ENCODE results near the gene MYBBP1A. TPM values are rescaled to one million over a fixed set of nuclear protein-coding genes. Genes with fewer than 3 reads are reported as not detected.

The MYBBP1A gene
- total and polyA plus RNA-seq, 2 donors (not counting 1 experiment from before 2014, with no cell fraction given), result 72.4 to 74.4 TPM

- ATAC-seq (ENCODE audit: low read depth), result no peak
- H3K9ac ChIP-seq (ENCODE audit: low read length), result no peak overlapping the region
- H3K27me3 Mint-ChIP-seq, result no peaks in the 10 kb centered on the region
- H3K9me3 Mint-ChIP-seq (ENCODE audit: insufficient read depth), result no peaks in the 10 kb centered on the region
- H3K4me3 ChIP-seq (ENCODE audit: control extremely low read depth in 1 of 5, extremely low read depth in 1 of 5, insufficient read depth in 1 of 5, low read depth in 2 of 5, low read length in 4 of 5), result no peak overlapping the region
- 94% methylated on average over 14 of the region's 16 CpGs for WGBS (ENCODE audit: insufficient coverage)
- no peak overlapping the region for H3K27ac ChIP-seq (ENCODE audit: low read length in 2 of 2)
- ChIA-PET CTCF (interaction anchor here (2.3 kb wide), 1 partner anchor 15 kb away, joined by 20 read pairs; no protein-coding TSS in a partner anchor), POLR2A (no interaction called here)
- H3K4me3 Mint-ChIP-seq, result no peak overlapping the region
- peaks cover 0 to 67% of the 10 kb centered on the region in 2 experiments for H3K36me3 ChIP-seq (replicated peaks in 1 of 2; ENCODE audit: control extremely low read depth in 1 of 2, control insufficient read depth in 1 of 2, extremely low read depth in 1 of 2, insufficient read depth in 2 of 2, low read length in 1 of 2)
- intact Hi-C loops (cut with micrococcal nuclease), result no loop called here
- H4K20me1 ChIP-seq (ENCODE audit: control insufficient read depth, insufficient read depth, low read length, poor library complexity, severe bottlenecking), result peaks cover 13% of the 10 kb centered on the region
- peaks cover 15% of the 10 kb centered on the region for H3K4me1 Mint-ChIP-seq
- peaks cover 22% of the 10 kb centered on the region for H3K79me2 ChIP-seq (ENCODE audit: control insufficient read depth, insufficient read depth, low read length)
- no peak for DNase-seq
- H3K4me1 ChIP-seq (ENCODE audit: control insufficient read depth in 2 of 2, insufficient read depth in 2 of 2, low read length in 2 of 2), result peaks cover 11 to 15% of the 10 kb centered on the region in 2 donors
- TF ChIP-seq CTCF (IDR thresholded peaks at IDR 0.05) (no peak), EZH2 (IDR thresholded peaks at IDR 0.05; ENCODE audit: borderline replicate concordance, insufficient read depth, low read depth, low read length, poor library complexity, severe bottlenecking) (no peak)
- H3K27me3 ChIP-seq (replicated peaks in 1 of 4; ENCODE audit: control extremely low read depth in 1 of 4, control insufficient read depth in 3 of 4, insufficient read depth in 4 of 4, low read length in 3 of 4), result no peaks in the 10 kb centered on the region
- H3K4me2 ChIP-seq (replicated peaks; ENCODE audit: low read depth, low read length, poor library complexity, severe bottlenecking), result no peak overlapping the region
- H3K9me3 ChIP-seq (ENCODE audit: control extremely low read depth in 1 of 3, control insufficient read depth in 2 of 3, insufficient read depth in 1 of 3, low read length in 2 of 3), result no peaks in the 10 kb centered on the region
- no peak overlapping the region for H2AFZ ChIP-seq (ENCODE audit: insufficient read depth, low read depth, low read length, poor library complexity, severe bottlenecking)
- no peak overlapping the region for H3K27ac Mint-ChIP-seq
Observed at GRCh38 chr17:4550534-4551039, 4.6 kb downstream of the MYBBP1A start.

- ChIA-PET CTCF (interaction anchor here (0.6 to 2.3 kb wide), 2 partner anchors 16 to 117 kb away, joined by 3 to 20 read pairs; no protein-coding TSS in a partner anchor), POLR2A (no interaction called here)
- no peak overlapping the region for H3K27ac Mint-ChIP-seq
- intact Hi-C loops (cut with micrococcal nuclease), result no loop called here
- no peaks in the 10 kb centered on the region for H3K27me3 Mint-ChIP-seq
- H4K20me1 ChIP-seq (ENCODE audit: control insufficient read depth, insufficient read depth, low read length, poor library complexity, severe bottlenecking), result peaks cover 13% of the 10 kb centered on the region
- no peak overlapping the region for H3K27ac ChIP-seq (ENCODE audit: low read length in 2 of 2)
- ATAC-seq (ENCODE audit: low read depth) (no peak), DNase-seq (no peak)
- H3K4me1 ChIP-seq (ENCODE audit: control insufficient read depth in 2 of 2, insufficient read depth in 2 of 2, low read length in 2 of 2), result peaks cover 11 to 14% of the 10 kb centered on the region in 2 donors
- no peak overlapping the region for H3K4me2 ChIP-seq (replicated peaks; ENCODE audit: low read depth, low read length, poor library complexity, severe bottlenecking)
- no peaks in the 10 kb centered on the region for H3K27me3 ChIP-seq (replicated peaks in 1 of 4; ENCODE audit: control extremely low read depth in 1 of 4, control insufficient read depth in 3 of 4, insufficient read depth in 4 of 4, low read length in 3 of 4)
- H3K4me3 ChIP-seq (ENCODE audit: control extremely low read depth in 1 of 5, extremely low read depth in 1 of 5, insufficient read depth in 1 of 5, low read depth in 2 of 5, low read length in 4 of 5), result no peak overlapping the region
- 93% methylated on average over 22 of the region's 25 CpGs for WGBS (ENCODE audit: insufficient coverage)
- H2AFZ ChIP-seq (ENCODE audit: insufficient read depth, low read depth, low read length, poor library complexity, severe bottlenecking), result no peak overlapping the region
- peaks cover 0 to 73% of the 10 kb centered on the region in 2 experiments for H3K36me3 ChIP-seq (replicated peaks in 1 of 2; ENCODE audit: control extremely low read depth in 1 of 2, control insufficient read depth in 1 of 2, extremely low read depth in 1 of 2, insufficient read depth in 2 of 2, low read length in 1 of 2)
- no peak overlapping the region for H3K4me3 Mint-ChIP-seq
- H3K4me1 Mint-ChIP-seq, result peaks cover 13% of the 10 kb centered on the region
- H3K9ac ChIP-seq (ENCODE audit: low read length), result no peak overlapping the region
- TF ChIP-seq EZH2 (IDR thresholded peaks at IDR 0.05; ENCODE audit: borderline replicate concordance, insufficient read depth, low read depth, low read length, poor library complexity, severe bottlenecking) (no peak), CTCF (IDR thresholded peaks at IDR 0.05) (no peak)
- no peaks in the 10 kb centered on the region for H3K9me3 Mint-ChIP-seq (ENCODE audit: insufficient read depth)
- peaks cover 20% of the 10 kb centered on the region for H3K79me2 ChIP-seq (ENCODE audit: control insufficient read depth, insufficient read depth, low read length)
- H3K9me3 ChIP-seq (ENCODE audit: control extremely low read depth in 1 of 3, control insufficient read depth in 2 of 3, insufficient read depth in 1 of 3, low read length in 2 of 3), result no peaks in the 10 kb centered on the region
Observed at GRCh38 chr17:4549781-4550533, 5.2 kb downstream of the MYBBP1A start.

All from B cell (primary cell).